Esophagus squamous epithelium (tissue), 5 donors: ENCODE measurements around the gene ULK4. TPM values are rescaled to one million over a fixed set of nuclear protein-coding genes. Genes with fewer than 3 reads are reported as not detected.
"Not testable (repeated sequence)": the region's sequence is repeated elsewhere in the genome, so short reads cannot be mapped to it uniquely, and the experiment has no call there.

ENCODE experiments used
- DNase-seq: peaks from one replicate; lab custom pipeline; 2025; lab: John Stamatoyannopoulos, UW
- H3K27ac ChIP-seq, 4 donors: fragments of 200-600 bp; sonication (generic); one replicate each; pipeline ENCODE4 v1.5.1; 2016 to 2019; ENCODE audit warnings: mild to moderate bottlenecking in 1 of 4
- H3K27me3 ChIP-seq, 4 donors: fragments of 200-600 bp; sonication (generic); 1 replicate in 3 of 4; 2 replicates in 1 of 4; pipeline versions ENCODE4 v1.5.1 to v1.6.0; 2017 to 2021; ENCODE audit warnings: antibody characterized with exemption in 1 of 4
- H3K36me3 ChIP-seq, 3 donors: fragments of 200-600 bp; sonication (generic); one replicate each; pipeline ENCODE4 v1.5.1; 2016 to 2019
- H3K4me1 ChIP-seq, 3 donors: fragments of 200-600 bp; sonication (generic); one replicate each; pipeline ENCODE4 v1.5.1; 2017 to 2019
- H3K4me3 ChIP-seq, 4 donors: fragments of 200-600 bp; sonication (generic); 1 replicate in 3 of 4; 2 replicates in 1 of 4; pipeline ENCODE4 v1.5.1; 2016 to 2019; ENCODE audit warnings: mild to moderate bottlenecking in 2 of 4, moderate library complexity in 1 of 4
- H3K9me3 ChIP-seq, 3 donors: fragments of 200-600 bp; sonication (generic); one replicate each; pipeline ENCODE4 v1.5.1; 2016 to 2019
- POLR2A ChIP-seq, 4 donors: fragments of 450-650 bp; IDR thresholded peaks; one replicate each; pipeline ENCODE4 v1.6.1; 2017; ENCODE audit warnings: antibody characterized with exemption in 4 of 4, mild to moderate bottlenecking in 4 of 4, moderate library complexity in 3 of 4
- WGBS, 2 donors: methylation state at CpG; one replicate each; pipeline ENCODE4 v1.1.5; 2018; 5-methylcytosine and 5-hydroxymethylcytosine counted together
- intact Hi-C: fragments of 100-400 bp; cut with DNase I; formaldehyde crosslinking; loops from one replicate; pipeline ENCODE4 v1.15.0; 2022
- total RNA-seq, 4 donors: library from RNA; depleted of rRNA; stranded (reverse); fragments of >200 nt; gene quantifications; one replicate each; pipeline ENCODE4 v1.1.0, GENCODE V29; 2016
- TF ChIP-seq, protein P1 (sequence below), 6 experiments: fragments of 450-650 bp in 4 of 6; fragments of 200-600 bp in 2 of 6; sonication (generic) in 2 of 6; IDR thresholded peaks; one replicate each; pipeline ENCODE4 v1.5.1; 2016 to 2019; ENCODE audit warnings: antibody characterized with exemption in 6 of 6, mild to moderate bottlenecking in 4 of 6, moderate library complexity in 4 of 6
- donor health status: DM: yes; HTN: yes; CAD: no.

ULK4 gene
- total RNA-seq, 4 donors from 2014 or later: 2.2 to 11.4 (median 7.9) TPM

GRCh38 chr3:41853540-41854196 is 108.2 kb downstream of the ULK4 start:
- Histone ChIP-seq H3K4me1 (no peaks in the 10 kb centered on the region), H3K9me3 (no peaks in the 10 kb centered on the region), H3K27me3 (no peaks in the 10 kb centered on the region), H3K36me3 (no peaks in the 10 kb centered on the region), H3K4me3 (no peak overlapping the region), H3K27ac (no peak overlapping the region)
- intact Hi-C loops: no loop called here
- no peak for DNase-seq
- TF ChIP-seq POLR2A (IDR thresholded peaks at IDR 0.05): no peak
- TF ChIP-seq, protein P1, sequence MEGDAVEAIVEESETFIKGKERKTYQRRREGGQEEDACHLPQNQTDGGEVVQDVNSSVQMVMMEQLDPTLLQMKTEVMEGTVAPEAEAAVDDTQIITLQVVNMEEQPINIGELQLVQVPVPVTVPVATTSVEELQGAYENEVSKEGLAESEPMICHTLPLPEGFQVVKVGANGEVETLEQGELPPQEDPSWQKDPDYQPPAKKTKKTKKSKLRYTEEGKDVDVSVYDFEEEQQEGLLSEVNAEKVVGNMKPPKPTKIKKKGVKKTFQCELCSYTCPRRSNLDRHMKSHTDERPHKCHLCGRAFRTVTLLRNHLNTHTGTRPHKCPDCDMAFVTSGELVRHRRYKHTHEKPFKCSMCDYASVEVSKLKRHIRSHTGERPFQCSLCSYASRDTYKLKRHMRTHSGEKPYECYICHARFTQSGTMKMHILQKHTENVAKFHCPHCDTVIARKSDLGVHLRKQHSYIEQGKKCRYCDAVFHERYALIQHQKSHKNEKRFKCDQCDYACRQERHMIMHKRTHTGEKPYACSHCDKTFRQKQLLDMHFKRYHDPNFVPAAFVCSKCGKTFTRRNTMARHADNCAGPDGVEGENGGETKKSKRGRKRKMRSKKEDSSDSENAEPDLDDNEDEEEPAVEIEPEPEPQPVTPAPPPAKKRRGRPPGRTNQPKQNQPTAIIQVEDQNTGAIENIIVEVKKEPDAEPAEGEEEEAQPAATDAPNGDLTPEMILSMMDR (IDR thresholded peaks at IDR 0.05): no peak
- WGBS, 2 donors: 73 to 83% methylated on average over 4 to 5 of the region's 5 CpGs

- DNase-seq: no peak
- H3K27me3 ChIP-seq: no peaks in the 10 kb centered on the region
- H3K9me3 ChIP-seq: no peaks in the 10 kb centered on the region
- H3K36me3 ChIP-seq: no peaks in the 10 kb centered on the region
- no peak for TF ChIP-seq POLR2A (IDR thresholded peaks at IDR 0.05)
- intact Hi-C loops: no loop called here
- no peaks in the 10 kb centered on the region for H3K4me1 ChIP-seq
- no peak overlapping the region for H3K27ac ChIP-seq
- no peak overlapping the region for H3K4me3 ChIP-seq
- WGBS, 2 donors: 82 to 88% methylated on average over 6 of the region's 6 CpGs
These were observed 112.9 kb downstream of the ULK4 start for GRCh38 chr3:41848753-41849574.

GRCh38 chr3:41847679-41848078 is 114.2 kb downstream of the ULK4 start:
- no peak overlapping the region for H3K4me3 ChIP-seq
- no peak for DNase-seq
- intact Hi-C loops: no loop called here
- no peaks in the 10 kb centered on the region for H3K36me3 ChIP-seq
- TF ChIP-seq POLR2A (IDR thresholded peaks at IDR 0.05): no peak
- H3K27ac ChIP-seq: no peak overlapping the region
- H3K4me1 ChIP-seq: no peaks in the 10 kb centered on the region
- H3K9me3 ChIP-seq: no peaks in the 10 kb centered on the region
- WGBS, 2 donors: 83 to 89% methylated on average over 1 of the region's 1 CpG
- no peaks in the 10 kb centered on the region for H3K27me3 ChIP-seq

- H3K36me3 ChIP-seq: no peaks in the 10 kb centered on the region
These were observed 115.1 kb downstream of the ULK4 start for GRCh38 chr3:41846850-41847249.

GRCh38 chr3:41845826-41846225 is 116.1 kb downstream of the ULK4 start:
- WGBS, 2 donors: 58 to 74% methylated on average over 1 of the region's 1 CpG
- H3K27me3 ChIP-seq: no peaks in the 10 kb centered on the region
- no peaks in the 10 kb centered on the region for H3K36me3 ChIP-seq
- H3K4me3 ChIP-seq: no peak overlapping the region
- no peak for TF ChIP-seq POLR2A (IDR thresholded peaks at IDR 0.05)
- TF ChIP-seq, protein P1 (IDR thresholded peaks at IDR 0.05): no peak
- DNase-seq: no peak
- H3K4me1 ChIP-seq: no peaks in the 10 kb centered on the region
- H3K9me3 ChIP-seq: peaks cover 0 to 6% (median 0%) of the 10 kb centered on the region in 3 donors
- intact Hi-C loops: no loop called here
- no peak overlapping the region for H3K27ac ChIP-seq

More at GRCh38 chr3:41846850-41847249, 115.1 kb downstream of the ULK4 start:
- H3K27ac ChIP-seq: no peak overlapping the region
- no peaks in the 10 kb centered on the region for H3K4me1 ChIP-seq
- no peak for DNase-seq
- no peak overlapping the region for H3K4me3 ChIP-seq
- intact Hi-C loops: no loop called here
- H3K9me3 ChIP-seq: no peaks in the 10 kb centered on the region
- TF ChIP-seq POLR2A (IDR thresholded peaks at IDR 0.05): no peak
- TF ChIP-seq, protein P1 (IDR thresholded peaks at IDR 0.05): no peak
- WGBS, 2 donors: 71 to 83% methylated on average over 1 of the region's 1 CpG
- H3K27me3 ChIP-seq: no peaks in the 10 kb centered on the region

DNA sequence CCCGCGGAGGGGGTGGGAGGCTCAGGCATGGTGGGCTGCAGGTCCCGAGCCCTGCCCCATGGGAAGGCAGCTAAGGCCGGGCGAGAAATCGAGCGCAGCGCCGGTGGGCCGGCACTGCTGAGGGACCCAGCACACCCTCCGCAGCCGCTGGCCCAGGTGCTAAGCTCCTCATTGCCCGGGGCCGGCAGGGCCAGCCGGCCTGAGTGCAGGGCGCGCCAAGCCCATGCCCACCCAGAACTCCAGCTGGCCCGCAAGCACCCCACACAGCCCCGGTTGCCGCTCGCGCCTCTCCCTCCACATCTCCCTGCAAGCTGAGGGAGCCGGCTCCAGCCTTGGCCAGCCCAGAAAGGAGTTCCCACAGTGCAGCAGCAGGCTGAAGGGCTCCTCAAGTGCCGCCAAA is 117.6 kb downstream of the ULK4 start:
- H3K4me3 ChIP-seq, intact Hi-C loops, H3K9me3 ChIP-seq, DNase-seq, H3K27me3 ChIP-seq, H3K36me3 ChIP-seq, H3K27ac ChIP-seq, H3K4me1 ChIP-seq: not testable (repeated sequence)
- no CpG with 5 or more reads among the region's 24 CpGs for WGBS, 2 donors

DNA sequence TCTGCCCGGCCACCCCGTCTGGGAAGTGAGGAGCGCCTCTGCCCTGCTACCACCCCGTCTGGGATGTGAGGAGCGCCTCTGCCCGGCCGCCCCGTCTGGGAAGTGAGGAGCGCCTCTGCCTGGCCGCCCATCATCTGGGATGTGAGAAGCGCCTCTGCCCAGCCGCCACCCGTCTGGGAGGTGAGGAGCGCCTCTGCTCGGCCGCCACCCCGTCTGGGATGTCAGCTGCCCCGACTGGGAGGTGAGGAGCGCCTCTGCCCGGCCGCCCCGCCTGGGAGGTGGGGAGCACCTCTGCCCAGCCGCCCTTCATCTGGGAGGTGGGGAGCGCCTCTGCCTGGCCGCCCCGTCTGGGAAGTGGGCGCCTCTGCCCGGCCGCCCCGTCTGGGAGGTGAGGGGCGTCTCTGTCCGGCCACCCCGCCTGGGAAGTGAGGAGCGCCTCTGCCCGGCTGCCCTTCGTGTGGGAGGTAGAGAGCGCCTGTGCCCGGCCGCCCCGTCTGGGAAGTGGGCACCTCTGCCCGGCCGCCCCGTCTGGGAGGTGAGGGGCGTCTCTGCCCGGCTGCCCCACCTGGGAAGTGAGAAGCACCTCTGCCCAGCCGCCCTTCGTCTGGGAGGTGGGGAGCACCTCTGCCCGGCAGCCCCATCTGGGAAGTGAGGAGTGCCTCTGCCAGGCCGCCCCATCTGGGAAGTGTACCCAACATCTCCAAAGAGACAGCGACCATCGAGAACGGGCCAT is 120.8 kb downstream of the ULK4 start:
- H3K36me3 ChIP-seq, H3K4me1 ChIP-seq, H3K4me3 ChIP-seq, H3K27me3 ChIP-seq, H3K9me3 ChIP-seq, H3K27ac ChIP-seq, intact Hi-C loops, DNase-seq: not testable (repeated sequence)
- 100% methylated on average over 2 of the region's 52 CpGs; no CpG with 5 or more reads in 1 of the 2 donors for WGBS, 2 donors
